GM18508 (cell line): ENCODE data around the gene ABCC6.
"Not testable (repeated sequence)": the region's sequence is repeated elsewhere in the genome, so short reads cannot be mapped to it uniquely, and the experiment has no call there.

ENCODE experiments used
- ATAC-seq: cut with Tn5 transposase; IDR thresholded peaks from one replicate; pipeline ENCODE4 v1.9.1; 2021; ENCODE audit warnings: moderate number of reproducible peaks; ENCODE audit not compliant: insufficient read depth, unreplicated experiment

Gene ABCC6

DNA sequence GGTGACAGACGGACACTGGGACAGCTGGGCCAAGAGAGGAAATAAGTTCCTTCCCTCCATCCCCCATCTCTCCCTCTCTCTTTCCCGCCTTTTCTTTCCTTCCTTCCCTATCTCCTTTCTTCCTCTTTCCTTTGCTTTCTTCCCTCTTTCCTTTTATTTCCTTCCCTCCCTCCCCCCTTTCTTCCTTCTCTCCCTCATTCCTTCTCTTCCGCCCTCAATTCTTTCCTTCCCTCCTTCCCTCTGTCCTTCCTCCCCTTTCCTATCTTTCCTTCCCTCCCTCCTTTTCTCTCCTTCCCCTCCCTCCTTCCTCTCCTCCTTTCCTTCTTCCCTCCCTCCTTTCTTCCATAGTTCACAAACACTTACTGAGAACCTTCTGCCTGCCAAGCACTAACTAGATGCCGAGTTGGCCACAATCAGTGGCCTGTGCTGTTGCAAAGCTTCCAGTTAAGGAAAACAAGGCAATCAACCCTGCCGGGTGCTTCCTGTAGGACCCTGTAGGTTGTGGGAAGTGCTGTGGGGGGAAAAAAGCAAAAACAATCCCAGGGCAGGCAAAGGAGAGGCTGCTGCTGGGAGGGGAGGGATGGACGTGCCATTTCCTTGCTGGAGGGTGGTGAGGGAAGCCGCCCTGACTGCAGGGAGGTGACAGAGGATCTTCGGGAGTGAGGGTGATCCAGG is 31.7 kb downstream of the ABCC6 start:
- no peak for ATAC-seq

DNA sequence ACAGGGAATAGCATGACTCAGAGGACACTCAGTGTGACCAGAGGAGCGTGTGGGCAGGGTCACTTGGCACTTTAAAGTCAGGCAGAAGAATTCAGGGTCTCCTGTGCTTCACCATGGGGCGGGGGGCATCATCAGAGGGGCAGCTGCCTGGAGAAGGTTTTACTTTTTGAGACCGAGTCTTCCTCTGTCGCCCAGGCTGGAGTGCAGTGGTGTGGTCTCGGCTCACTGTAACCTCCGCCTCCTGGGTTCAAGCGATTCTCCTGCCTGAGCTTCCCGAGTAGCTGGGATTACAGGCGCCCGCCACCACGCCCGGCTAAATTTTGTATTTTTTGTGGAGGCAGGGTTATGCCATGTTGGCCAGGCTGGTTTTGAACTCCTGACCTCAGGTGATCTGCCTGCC is 32.3 kb downstream of the ABCC6 start:
- not testable (repeated sequence) for ATAC-seq

DNA sequence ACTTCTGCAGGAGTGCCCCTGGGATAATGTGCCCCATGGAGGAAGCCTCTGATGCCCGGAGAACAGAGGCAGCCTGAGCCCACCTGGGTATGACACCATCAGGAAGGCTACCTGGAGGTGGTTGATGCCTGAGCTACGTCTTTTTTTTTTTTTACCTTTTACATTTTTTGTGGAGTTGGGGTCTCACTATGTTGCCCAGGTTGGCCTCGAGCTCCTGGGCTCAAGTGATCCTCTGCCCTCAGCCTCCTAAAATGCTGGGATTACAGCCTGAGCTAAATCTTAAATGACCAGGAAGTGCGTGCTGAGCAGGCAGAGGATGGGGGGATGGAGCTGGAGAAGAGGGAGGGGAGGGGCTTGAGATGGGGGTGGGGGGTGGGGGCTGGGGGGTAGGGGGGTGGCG is 32.7 kb downstream of the ABCC6 start:
- ATAC-seq: no peak

DNA sequence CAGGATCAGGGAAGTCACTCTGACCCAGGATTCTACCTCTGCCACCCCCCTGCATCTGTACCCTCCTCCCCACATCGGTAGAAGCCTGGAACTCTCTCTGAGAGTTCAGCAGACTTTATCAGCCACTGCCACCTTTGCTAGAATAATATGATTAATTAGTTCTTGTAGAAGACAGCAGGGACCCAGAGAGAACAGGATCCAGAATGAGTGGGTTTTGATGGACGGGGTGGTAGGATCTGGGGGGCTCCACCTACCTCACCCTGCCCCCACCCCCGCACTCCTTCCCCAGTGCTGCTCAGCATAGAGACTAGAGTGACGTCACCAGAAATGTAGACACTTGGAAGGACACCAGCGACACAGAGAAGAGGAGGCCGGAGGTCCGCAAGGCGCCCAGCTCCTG is 33.5 kb downstream of the ABCC6 start:
- no peak for ATAC-seq

DNA sequence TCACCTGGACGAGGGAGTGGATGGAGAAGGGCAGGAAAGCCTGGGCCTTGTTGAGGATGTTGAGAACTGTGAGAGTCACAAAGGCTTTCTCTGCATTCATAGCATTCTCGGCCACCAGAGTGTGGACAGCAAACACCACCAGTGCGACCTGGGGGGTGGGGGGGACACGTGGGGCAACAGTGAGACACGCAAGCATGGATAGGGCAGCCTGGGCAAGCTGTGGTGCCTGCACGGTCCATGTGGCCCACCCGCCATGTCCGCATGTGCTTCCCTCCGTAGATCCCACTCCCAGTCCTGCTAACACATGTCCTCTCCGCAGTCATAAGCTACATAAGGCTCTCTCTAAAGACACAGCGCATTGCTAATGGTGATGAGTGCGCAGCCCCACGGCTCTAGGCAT is 34.5 kb downstream of the ABCC6 start:
- ATAC-seq: no peak

DNA sequence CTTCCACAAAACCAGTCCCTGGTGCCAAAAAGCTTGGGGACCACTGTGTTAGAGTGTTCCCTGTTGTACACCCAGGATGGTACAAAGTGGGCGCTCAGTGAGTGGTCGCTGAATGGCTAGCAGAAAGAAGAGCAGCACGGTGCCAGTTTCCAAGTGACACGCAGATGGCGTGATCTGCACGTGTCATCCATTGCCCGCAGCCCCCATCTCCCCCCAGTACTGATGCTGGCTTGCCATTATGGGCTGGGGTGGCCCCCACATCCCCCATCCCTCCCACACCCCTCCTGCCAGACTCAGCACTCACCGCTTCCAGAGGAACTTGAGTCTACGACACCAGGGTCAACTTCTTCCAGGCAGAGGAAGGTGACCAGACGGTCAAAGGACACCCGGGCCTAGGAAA is 36.5 kb downstream of the ABCC6 start:
- no peak for ATAC-seq

DNA sequence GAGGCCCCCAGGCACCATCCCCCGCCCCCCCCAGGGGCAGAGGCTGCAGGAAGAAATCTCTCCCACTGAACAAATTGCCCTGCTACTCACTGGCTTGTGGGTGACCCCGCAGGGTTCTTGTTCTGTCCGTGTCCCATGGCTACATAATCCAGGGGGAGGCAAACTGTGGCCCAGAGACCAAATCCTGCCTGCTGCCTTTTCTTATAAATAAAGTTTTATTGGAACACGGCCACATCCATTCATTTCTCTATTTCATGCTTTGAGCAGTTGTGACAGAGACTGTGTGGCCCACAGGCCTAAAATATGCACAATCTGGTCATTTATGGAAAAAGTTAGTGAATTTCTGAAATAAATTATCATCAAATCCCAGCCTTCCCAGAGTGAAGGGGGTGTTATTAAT is 38.2 kb downstream of the ABCC6 start:
- no peak for ATAC-seq

DNA sequence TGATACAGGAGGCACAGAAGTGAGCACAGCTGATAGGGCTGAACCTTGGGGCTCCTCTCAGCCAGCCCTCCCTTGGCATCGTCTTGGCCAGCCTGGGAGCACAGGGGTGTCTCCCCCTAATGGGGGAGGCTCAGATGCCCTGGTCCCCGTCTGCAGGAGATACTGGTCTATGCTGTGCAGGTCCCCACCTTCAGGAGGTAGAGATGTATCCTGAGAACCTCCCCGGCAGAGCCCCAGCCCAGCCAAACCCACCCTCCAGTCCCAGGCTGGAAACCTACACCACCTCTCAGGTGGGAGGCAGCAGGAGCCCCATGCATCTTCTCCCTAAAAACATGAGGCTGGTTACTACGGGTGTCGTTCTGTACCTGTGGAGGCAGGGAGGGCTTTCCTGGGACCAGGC is 38.7 kb downstream of the ABCC6 start:
- ATAC-seq: no peak

DNA sequence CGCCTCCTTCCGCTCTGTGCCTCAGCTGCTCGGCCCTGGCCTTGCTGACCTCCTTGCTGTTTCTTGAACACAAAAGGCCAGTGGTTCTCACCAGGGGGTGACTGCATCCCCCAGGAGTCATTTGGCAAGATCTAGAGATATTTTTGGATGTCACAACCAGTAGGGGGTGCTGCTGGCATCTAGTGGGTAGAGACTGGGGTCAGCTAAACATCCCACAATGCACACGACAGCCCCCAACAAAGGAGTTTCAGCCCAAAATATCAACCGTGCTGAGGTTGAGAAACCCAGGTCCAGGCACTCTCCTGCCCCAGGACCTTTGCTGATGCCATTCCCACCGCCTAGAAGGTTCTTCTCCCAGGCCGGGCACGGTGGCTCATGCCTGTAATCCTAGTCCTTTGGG is 39.7 kb downstream of the ABCC6 start:
- no peak for ATAC-seq

DNA sequence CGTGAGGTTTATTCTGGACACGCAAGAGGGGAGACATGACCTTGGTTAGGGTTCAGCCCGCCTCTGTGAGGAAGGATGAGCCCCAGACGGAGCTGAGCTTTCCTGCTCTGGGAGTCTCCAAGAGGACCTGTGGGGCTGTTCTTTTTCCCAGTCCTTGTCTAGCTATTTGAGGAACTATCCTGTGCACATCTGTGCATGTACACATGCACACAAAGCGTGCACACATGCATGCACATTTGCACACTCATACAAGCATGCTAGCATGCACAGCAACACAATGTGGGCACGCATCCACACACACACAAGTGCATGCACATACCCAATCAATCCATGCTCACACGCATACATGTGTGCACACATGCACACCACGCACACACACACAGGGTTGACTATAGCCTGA is 40.4 kb downstream of the ABCC6 start:
- no peak for ATAC-seq

DNA sequence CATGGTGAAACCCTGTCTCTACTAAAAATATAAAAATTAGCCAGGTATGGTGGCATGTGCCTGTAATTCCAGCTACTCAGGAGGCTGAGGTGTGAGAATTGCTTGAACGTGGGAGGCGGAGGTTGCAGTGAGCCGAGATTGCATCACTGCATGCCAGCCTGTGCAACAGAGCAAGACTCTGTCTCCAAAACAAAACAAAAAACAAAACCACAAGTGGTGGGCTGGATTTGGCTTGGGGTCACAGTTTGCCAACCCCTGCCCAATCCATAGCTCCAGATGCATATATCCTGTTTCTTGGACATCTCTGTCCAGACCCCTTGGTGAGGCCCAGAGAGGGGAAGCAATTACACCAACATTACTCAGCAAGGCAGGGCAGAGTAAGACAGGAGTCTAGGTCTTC is 41.5 kb downstream of the ABCC6 start:
- not testable (repeated sequence) for ATAC-seq

DNA sequence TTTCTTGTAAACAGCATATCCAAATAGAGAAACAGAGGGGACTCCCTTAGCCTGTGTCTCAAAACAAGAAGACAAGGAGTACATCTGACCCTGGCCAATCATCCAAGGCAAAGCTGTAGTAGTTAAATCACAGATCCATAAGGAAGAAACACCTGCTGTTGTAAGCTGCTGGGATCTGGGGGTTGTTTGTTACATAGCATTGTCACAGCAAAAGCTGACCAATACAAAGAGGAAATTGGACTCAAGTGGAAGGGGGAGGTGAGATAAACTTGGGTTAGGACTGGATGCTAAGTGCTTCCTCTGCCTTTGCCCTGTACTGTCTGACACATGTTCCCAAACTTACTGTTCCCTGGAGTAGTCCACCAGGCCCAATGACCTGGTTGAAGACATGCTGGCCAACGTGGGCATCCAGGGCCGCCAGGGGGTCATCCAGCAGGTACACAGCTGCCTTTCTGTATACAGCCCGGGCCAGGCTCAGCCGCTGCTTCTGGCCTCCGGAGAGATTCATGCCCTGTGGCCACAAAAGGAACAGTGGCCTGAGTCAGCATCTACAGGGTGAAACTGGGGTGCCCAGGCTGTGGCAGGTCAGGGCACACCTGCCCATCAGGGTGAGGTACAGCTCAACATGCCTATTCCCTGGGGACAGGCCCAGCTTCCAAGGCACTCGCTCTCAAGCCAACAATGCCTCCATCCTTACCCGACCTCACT is 44.7 kb downstream of the ABCC6 start:
- no peak for ATAC-seq

DNA sequence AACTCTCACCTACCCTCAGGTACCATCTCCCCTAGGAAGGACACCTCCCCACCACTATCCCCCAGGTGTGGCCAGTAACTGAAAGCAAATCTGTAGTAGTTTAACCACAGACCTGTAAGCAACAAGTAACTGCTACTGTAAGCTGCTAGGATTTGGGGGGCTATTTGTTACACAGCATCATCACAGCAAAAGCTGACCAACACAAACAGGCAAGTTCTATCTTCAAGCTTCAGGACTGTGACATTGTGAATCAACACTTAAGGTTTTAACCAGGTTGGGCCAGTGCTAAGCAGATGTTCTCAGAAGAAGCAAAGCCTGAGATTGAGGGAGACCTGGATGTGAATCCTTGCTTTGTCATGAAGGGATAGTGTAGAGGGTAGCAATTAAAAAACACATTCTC is 47.0 kb downstream of the ABCC6 start:
- no peak for ATAC-seq

DNA sequence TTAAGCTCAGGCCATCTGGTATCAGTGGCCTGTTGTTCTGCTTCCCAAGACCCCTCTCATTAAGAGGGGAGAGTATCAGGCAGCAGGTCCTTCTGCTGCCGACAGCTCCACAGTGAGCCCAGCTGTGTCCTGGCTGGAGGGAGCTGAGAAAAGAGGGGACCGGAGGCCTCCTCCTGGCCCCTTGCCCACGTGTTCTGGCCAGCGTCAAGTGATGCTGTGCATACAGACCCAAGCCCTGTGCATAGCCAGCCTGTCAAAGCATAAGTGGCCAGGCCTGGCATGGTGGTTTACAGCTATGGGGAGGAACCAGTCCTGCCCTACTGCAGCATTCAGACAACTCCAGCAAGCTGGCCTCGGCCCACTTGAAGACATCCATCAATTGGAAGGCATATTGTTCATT is 48.0 kb downstream of the ABCC6 start:
- ATAC-seq: no peak

DNA sequence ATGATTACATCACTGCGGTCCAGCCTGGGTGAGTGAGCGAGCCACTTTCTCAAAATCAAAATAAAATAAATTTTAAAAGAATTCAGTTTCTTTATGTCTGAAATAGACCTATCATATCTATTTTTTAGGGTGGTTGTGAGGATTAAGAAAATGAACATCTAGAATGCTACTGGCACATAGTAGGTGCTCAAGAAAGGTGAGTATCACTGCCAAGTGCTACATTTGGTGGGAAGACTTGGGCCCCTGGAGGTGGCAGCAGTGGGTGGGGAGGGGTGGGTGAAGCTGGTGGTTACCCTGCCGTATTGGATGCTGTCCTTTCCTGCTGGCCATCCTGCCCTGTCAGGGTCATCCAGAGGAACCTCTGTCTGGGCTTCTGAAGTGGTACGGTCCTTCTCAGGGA is 50.3 kb downstream of the ABCC6 start:
- ATAC-seq: no peak

DNA sequence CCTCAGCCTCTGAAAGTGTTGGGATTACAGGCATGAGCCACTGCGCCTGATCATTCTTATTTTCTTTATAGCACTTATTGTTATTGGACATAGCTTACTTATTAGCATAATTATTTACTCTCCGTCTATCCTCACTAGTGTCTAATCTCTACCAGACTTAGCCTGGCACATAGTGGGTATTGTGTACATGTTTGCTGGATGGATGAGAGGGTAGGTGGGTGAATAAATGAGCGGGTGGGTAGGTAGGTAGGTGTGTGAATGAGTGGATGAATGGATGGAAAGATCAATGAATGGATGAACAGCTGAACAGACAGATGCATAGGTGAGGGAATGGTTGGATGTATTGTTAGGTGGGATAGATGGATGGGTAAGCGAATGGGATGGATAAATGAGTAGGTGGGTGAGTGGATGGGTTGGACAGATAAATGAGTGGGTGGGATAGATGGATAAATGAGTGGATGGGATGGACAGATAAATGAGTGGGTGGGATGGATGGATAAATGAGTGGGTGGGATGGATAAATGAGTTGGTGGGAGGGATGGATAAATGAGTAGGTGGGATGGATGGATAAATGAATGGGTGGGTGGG is 51.9 kb downstream of the ABCC6 start:
- no peak for ATAC-seq

DNA sequence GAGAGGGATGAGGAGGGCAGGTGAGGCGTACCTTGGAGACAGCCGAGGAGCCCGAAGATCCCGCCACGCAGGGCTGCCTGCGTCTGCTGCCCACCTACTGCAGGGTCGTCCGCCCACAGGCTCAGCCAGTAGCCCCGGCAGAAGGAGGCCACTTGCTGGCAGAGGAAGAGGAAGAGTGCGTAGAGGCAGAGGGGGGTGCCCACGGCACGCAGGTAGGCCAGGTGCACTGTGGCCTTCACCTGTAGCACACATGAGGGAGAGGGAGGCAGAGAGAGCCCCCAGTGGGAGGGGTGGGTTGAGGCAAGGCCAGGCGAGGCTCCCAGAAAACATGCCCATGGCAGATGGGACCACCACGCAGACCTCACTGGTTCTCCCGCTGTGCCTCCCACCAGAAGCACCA is 53.7 kb downstream of the ABCC6 start:
- ATAC-seq: no peak

DNA sequence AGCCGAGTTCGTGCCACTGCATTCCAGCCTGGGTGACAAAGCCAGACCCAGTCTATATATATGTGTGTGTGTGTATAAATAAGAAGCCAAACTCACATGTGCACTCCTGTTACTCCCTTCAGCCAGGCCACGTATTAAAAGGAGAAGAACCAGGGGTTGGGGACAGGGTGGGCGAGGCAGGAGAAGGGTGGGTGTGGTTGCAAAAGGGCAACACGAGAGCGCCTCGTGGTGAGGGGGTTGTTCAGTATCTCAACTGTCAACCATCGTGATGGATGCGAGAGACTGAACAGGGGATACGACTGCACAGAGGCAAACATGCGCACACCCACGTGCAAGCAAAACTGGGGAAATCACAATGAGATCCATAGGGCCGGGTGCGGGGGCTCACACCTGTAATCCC is 54.9 kb downstream of the ABCC6 start:
- no peak for ATAC-seq

DNA sequence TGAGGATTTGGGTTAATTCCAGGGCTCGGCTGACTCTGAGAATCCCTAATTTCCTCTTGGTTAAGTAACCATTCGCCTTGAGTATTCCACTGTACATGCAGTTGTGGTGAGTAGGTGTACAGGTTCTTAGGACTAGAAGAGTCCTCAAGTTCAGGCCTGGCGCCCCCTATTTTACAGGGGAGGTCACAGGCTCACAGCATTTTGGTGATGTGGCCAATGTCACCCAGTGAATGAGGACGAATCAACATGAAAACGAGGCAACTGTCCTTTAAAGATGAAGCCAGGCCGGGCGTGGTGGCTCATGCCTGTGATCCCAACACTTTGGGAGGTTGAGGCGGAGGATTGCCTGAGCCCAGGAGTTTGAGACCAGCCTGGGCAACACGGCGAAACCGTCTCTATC is 55.4 kb downstream of the ABCC6 start:
- ATAC-seq: no peak

DNA sequence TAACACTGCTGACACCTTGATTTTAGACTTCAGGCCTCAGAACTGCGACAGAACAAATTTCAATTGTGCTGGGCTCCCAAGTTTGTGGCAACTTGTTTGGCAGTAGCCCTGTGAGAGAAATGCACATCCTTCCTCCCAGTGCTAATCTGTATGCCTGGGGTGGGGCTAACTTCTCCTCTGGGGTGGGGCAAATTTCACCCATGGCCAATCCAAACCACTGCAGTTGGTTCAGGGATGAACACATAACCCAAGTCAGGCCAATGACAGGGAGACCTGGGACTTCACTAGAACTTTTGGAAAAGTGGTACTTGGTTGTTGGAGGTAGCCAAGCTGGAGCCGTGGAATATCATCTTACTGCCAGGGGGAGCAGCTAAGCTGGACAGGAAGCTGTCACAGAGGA is 56.3 kb downstream of the ABCC6 start:
- ATAC-seq: no peak

DNA sequence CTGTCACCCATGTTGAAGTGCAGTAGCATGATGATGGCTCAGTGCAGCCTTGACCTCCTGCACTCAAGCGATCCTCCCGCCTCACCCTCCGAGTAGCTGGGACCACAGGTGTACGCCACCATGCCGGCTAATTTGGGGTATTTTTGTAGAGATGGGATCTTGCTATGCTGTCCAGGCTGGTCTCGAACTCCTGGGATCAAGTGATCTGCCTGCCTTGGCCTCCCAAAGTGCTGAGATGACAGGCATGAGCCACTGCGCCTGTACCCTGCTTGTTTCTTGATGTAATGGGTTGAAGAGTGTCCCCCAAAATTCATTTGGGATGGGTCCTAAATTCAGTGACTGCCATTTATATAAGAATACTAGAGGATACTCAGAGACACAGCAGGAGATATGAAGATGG is 57.2 kb downstream of the ABCC6 start:
- no peak for ATAC-seq

DNA sequence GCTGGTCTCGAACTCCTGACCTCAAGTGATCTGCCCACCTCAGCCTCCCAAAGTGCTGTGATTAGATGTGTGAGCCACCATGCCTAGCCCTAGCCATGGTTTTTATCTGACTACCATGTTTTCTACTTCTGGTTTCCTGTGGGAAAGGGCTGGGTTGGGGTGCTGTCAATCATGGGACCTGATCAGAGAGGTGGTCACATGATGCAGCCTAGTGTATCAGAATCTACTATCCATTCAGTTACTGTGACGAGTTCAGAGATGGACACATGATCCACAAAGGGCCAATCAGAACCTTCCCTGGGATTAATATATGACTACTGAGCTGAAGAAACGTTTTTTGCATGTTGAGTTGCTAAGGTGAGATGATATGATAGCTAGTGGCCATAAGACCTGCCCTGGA is 59.1 kb downstream of the ABCC6 start:
- no peak for ATAC-seq
